HEK293T (cell line): ENCODE data around the gene LTBP1.

Experiments used
- CTCF ChIA-PET: fragments of 350-600 bp; formaldehyde crosslinking; extraction: SDS; loops from one replicate; lab custom pipeline; 2021; ENCODE audit warnings: antibody characterized with exemption, inconsistent platforms; lab: Yijun Ruan, JAX
- POLR2A ChIA-PET: fragments of 350-600 bp; formaldehyde crosslinking; extraction: SDS; loops from one replicate; lab custom pipeline; 2020; ENCODE audit warnings: antibody characterized with exemption, inconsistent platforms; lab: Yijun Ruan, JAX
- DNase-seq: peaks from one replicate; pipeline ENCODE4 v3.0.0; 2012; ENCODE audit warnings: mixed read lengths; ENCODE audit errors: extremely low spot score
- ARNT ChIP-seq: fragments of 450-650 bp; IDR thresholded peaks from 2 replicates; pipeline ENCODE4 v1.6.1; 2017; ENCODE audit warnings: mild to moderate bottlenecking
- BHLHE40 ChIP-seq: fragments of 450-650 bp; IDR thresholded peaks from 2 replicates; pipeline ENCODE4 v1.6.1; 2016; ENCODE audit warnings: mild to moderate bottlenecking, moderate library complexity, borderline replicate concordance
- CTBP1 ChIP-seq: fragments of 450-650 bp; IDR thresholded peaks from 2 replicates; pipeline ENCODE4 v1.6.1; 2016; ENCODE audit warnings: borderline replicate concordance
- ELF4 ChIP-seq: fragments of 450-650 bp; IDR thresholded peaks from 2 replicates; pipeline ENCODE4 v1.6.1; 2017; ENCODE audit warnings: antibody characterized with exemption
- FOXA1 ChIP-seq: fragments of 450-650 bp; IDR thresholded peaks from 2 replicates; pipeline ENCODE4 v1.6.1; 2016; ENCODE audit warnings: mild to moderate bottlenecking
- FOXK2 ChIP-seq: fragments of 450-650 bp; IDR thresholded peaks from 2 replicates; pipeline ENCODE4 v1.6.1; 2016; ENCODE audit warnings: mild to moderate bottlenecking
- FOXM1 ChIP-seq: fragments of 450-650 bp; IDR thresholded peaks from 2 replicates; pipeline ENCODE4 v1.6.1; 2017; ENCODE audit warnings: mild to moderate bottlenecking, borderline replicate concordance
- HDGF ChIP-seq: fragments of 450-650 bp; IDR thresholded peaks from 2 replicates; pipeline ENCODE4 v1.6.1; 2017; ENCODE audit warnings: antibody characterized with exemption, borderline replicate concordance
- L3MBTL2 ChIP-seq: fragments of 450-650 bp; conservative IDR thresholded peaks from 2 replicates; pipeline ENCODE4 v1.6.1; 2016; ENCODE audit warnings: mild to moderate bottlenecking
- LEF1 ChIP-seq: fragments of 450-650 bp; IDR thresholded peaks from 2 replicates; pipeline ENCODE4 v1.6.1; 2017; ENCODE audit warnings: mild to moderate bottlenecking, borderline replicate concordance
- NFRKB ChIP-seq: fragments of 450-650 bp; IDR thresholded peaks from 2 replicates; pipeline ENCODE4 v1.6.1; 2016; ENCODE audit warnings: mild to moderate bottlenecking, moderate library complexity
- SP1 ChIP-seq: fragments of 450-650 bp; IDR thresholded peaks from 2 replicates; pipeline ENCODE4 v1.6.1; 2017
- SUZ12 ChIP-seq: fragments of 450-650 bp; IDR thresholded peaks from 2 replicates; pipeline ENCODE4 v1.6.1; 2016; ENCODE audit warnings: mild to moderate bottlenecking
- TARDBP ChIP-seq: fragments of 450-650 bp; IDR thresholded peaks from 2 replicates; pipeline ENCODE4 v1.6.1; 2016
- ZNF384 ChIP-seq: fragments of 450-650 bp; IDR thresholded peaks from 2 replicates; pipeline ENCODE4 v1.6.1; 2016
- TF ChIP-seq, protein P1 (sequence below): fragments of 450-650 bp; IDR thresholded peaks from 2 replicates; pipeline ENCODE4 v1.6.1; 2016

Gene LTBP1

DNA sequence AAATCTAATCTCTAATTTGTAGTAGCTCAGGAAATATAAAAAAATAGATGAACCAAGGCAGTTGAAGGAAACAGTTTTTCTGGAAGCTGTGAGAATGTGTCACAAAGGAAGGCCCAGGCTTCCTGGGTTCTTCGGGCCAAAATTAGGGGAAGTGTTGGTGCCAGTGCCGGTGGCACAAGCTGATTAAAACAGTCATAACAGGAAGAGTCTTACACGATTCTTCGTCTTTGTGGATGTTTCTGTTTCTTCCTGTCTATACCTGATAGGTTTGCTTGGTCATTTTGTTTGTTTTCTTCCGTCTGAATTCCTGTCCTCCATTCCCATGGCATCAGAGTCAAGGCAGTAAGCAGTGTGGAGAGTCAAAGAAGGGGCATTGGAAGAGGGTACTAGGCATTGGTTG is 294.3 kb downstream of the LTBP1 start:
- TF ChIP-seq BHLHE40 (no peak), FOXK2 (no peak), FOXM1 (no peak), NFRKB (no peak), FOXA1 (no peak), ELF4 (no peak), CTBP1 (no peak), LEF1 (no peak), TARDBP (no peak), HDGF (no peak), ZNF384 (no peak), L3MBTL2 (no peak), SP1 (no peak), SUZ12 (no peak), ARNT (no peak)
- TF ChIP-seq, protein P1, sequence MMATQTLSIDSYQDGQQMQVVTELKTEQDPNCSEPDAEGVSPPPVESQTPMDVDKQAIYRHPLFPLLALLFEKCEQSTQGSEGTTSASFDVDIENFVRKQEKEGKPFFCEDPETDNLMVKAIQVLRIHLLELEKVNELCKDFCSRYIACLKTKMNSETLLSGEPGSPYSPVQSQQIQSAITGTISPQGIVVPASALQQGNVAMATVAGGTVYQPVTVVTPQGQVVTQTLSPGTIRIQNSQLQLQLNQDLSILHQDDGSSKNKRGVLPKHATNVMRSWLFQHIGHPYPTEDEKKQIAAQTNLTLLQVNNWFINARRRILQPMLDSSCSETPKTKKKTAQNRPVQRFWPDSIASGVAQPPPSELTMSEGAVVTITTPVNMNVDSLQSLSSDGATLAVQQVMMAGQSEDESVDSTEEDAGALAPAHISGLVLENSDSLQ = no peak
- ChIA-PET CTCF (no interaction called here), POLR2A (no interaction called here)
- DNase-seq = no peak

DNA sequence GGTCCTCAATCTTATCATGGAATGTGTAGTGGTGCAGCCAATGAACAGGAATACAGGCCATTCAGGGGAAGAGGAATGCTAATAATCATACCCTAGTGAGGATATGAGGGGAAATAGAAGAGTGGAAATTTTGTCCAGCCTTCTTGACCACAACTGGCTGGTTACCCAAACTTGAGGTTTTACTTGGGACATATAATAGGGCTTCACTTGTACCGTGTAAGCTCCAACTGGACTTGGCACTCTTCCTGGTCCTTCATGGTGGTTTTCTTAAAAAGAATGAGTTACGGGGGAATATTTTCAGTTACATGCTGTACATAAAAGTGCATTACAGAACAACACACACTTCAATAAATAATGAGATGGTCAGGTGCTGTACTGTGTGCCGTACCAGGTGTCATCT is 294.8 kb downstream of the LTBP1 start:
- CTCF ChIA-PET = no interaction called here
- no peak for DNase-seq
- TF ChIP-seq ZNF384 = no peak
- TF ChIP-seq L3MBTL2 = no peak
- TF ChIP-seq FOXA1 = no peak
- POLR2A ChIA-PET = no interaction called here

DNA sequence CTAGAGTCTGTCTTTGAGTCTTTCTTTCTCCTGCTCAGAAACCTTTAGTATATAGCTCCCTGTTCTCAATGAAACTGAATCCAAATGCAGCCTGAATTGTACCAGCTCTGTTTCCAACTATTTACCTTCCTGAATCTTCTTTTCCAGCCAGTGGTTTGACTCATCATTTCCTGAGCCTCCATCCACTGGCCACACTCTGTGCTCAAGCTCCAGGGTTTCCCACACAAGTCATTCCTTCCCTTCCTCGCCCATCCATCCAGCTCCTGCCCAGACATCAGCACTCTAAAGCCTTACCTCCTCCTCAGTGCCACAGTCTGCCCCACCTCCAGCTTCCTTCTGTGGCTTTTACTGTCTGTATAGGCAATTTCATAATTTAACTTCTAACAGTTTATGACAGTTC is 296.1 kb downstream of the LTBP1 start:
- CTCF ChIA-PET = interaction anchor here (0.6 kb wide), 1 partner anchor 24 kb away, joined by 3 read pairs; no protein-coding TSS in a partner anchor
- no peak for DNase-seq
- POLR2A ChIA-PET = no interaction called here
- no peak for TF ChIP-seq FOXM1
- TF ChIP-seq SUZ12 = no peak
- no peak for TF ChIP-seq BHLHE40

DNA sequence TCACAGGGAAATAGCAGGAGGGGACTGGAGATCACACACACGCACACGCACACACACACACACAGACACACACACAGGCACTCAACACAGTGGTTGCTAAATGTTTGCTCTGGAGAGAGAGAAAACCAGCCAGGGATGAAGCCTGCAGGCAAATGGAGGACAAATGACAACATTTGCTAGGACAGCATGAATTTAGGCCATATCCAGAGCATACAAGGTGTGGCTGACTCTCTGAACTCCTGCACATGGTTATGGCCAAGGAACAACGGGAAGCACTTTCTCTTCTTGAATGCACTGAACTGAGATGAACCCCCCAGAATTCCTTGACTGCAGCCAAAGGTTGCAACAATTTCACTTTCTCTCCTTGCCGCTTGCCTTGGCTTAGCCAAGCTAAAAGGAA is 299.7 kb downstream of the LTBP1 start:
- POLR2A ChIA-PET = no interaction called here
- no peak for TF ChIP-seq L3MBTL2
- TF ChIP-seq FOXK2 = no peak
- no peak for TF ChIP-seq ELF4
- TF ChIP-seq SP1 = no peak
- no peak for TF ChIP-seq ZNF384
- TF ChIP-seq TARDBP = no peak
- no peak for TF ChIP-seq BHLHE40
- TF ChIP-seq NFRKB = no peak
- TF ChIP-seq FOXM1 = no peak
- TF ChIP-seq FOXA1 = no peak
- TF ChIP-seq CTBP1 = no peak
- no peak for TF ChIP-seq LEF1
- no peak for TF ChIP-seq HDGF
- no peak for TF ChIP-seq SUZ12
- TF ChIP-seq, protein P1 = no peak
- TF ChIP-seq ARNT = no peak
- no peak for DNase-seq
- CTCF ChIA-PET = no interaction called here

DNA sequence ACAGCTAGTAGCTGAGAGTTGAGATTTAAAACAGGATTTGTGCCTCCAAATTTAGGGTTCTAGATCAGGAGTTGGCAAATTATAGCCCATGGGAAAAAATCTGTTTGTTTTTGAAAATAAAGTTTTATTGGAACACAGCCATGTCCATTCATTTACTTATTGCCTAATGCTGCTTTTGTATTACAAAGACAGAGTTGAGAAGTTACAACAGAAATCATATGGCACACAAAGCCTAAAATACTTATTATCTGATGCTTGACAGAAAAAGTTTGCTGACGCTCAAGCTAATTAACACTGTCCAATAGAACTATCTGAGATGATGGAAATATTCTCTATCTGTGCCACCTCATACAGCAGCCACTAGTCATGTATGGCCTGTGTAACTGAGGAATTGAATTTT is 300.6 kb downstream of the LTBP1 start:
- TF ChIP-seq CTBP1 (no peak), FOXK2 (no peak), BHLHE40 (no peak), SUZ12 (no peak), HDGF (no peak), SP1 (no peak), ELF4 (no peak), ZNF384 (no peak), LEF1 (no peak), FOXA1 (no peak), L3MBTL2 (no peak), ARNT (no peak), FOXM1 (no peak), TARDBP (no peak), NFRKB (no peak)
- TF ChIP-seq, protein P1 = no peak
- DNase-seq = no peak
- CTCF ChIA-PET = interaction anchor here (0.6 kb wide), 1 partner anchor 133 kb away, joined by 3 read pairs; no protein-coding TSS in a partner anchor
- POLR2A ChIA-PET = no interaction called here

DNA sequence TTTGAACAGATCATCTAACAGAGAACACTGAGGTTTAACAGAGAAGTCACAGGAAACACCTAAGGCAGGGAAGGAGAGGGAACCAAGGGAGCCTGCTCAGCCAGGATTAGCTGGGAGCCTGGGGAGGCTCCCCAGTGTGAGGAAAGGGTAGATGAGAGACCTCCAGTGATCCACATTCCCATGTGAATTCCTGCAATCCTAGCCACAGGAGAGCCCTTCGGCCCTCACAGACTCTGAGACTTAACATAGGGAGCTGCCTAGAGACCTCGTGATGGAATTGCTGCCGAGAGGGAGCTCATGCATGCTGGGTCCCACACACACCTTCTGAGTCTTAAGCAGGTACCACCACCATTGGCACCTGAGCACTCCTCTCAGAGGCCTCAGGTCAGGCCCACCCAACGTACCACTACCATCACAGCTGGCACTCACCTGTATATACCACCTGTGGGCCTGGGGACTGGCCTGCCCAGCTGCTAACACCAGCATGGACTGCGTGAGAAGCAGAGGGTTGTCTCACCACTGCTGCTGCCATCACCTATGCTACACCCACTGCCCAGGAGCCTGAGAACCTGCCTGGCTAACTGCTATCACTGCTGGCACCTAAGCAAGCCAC is 303.8 kb downstream of the LTBP1 start:
- DNase-seq = no peak
- ChIA-PET POLR2A (no interaction called here), CTCF (no interaction called here)
- TF ChIP-seq LEF1 (no peak), SP1 (no peak), ZNF384 (no peak), SUZ12 (no peak), HDGF (no peak), TARDBP (no peak), NFRKB (no peak), BHLHE40 (no peak), FOXA1 (no peak), L3MBTL2 (no peak), ELF4 (no peak), FOXK2 (no peak), CTBP1 (no peak), ARNT (no peak), FOXM1 (no peak)
- TF ChIP-seq, protein P1 = no peak
